GM18505 (cell line): ENCODE data around the gene P2RY12.
A peak's percentile ranks its signal among the peaks of the same experiment; 100 is the strongest.

Experiments used
- ATAC-seq: cut with Tn5 transposase; IDR thresholded peaks from one replicate; pipeline ENCODE4 v1.9.1; 2021; ENCODE audit not compliant: unreplicated experiment
- POLR2A ChIP-seq: IDR thresholded peaks from 4 replicates; pipeline ENCODE4 v1.6.1; 2011; ENCODE audit warnings: borderline replicate concordance; ENCODE audit not compliant: insufficient read depth, insufficient read length; ENCODE audit errors: extremely low read depth

P2RY12 gene

GRCh38 chr3:151383956-151384355 is 597 bp downstream of the P2RY12 start:
- ATAC-seq = no peak
- TF ChIP-seq POLR2A = no peak

DNA sequence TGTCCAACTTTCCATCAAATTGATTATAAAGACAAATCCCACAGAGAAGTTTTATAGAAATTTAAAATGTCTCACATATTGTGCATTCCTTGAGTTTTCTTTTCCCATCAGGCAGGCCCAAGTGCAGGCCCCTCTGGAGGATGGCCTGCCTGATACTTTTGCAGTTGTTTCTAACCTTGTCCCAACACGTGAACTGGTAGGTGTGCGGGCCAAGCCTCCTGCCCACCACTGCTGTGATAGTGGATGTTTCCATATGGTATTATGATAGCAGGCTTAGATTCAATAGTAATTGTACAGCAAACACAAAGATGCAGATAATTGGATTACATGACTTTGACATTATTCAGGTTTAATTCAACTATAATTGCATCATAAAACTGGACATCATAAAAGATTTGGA is 1.4 kb downstream of the P2RY12 start:
- no peak for ATAC-seq
- TF ChIP-seq POLR2A = no peak

DNA sequence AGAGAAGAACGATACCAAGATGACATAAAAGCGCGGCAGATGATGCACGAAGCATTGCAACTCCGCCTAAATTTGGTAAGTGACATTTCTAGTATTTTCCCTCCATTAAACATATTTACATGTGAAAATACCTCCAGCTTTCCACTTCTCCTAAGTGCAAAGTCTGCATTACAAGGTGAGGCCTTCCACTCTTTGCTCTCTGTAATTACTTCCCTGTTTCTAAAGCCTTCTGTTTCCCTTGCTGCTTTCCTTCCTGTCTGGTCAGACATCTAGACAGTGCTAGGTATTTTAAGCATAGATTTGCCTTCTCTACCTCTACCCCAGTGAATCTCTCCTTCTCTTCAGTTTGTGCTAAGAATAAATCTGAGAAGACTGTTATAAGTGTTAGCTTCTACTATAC is 1.9 kb downstream of the P2RY12 start:
- no peak for TF ChIP-seq POLR2A
- peak; percentile 47 for ATAC-seq

DNA sequence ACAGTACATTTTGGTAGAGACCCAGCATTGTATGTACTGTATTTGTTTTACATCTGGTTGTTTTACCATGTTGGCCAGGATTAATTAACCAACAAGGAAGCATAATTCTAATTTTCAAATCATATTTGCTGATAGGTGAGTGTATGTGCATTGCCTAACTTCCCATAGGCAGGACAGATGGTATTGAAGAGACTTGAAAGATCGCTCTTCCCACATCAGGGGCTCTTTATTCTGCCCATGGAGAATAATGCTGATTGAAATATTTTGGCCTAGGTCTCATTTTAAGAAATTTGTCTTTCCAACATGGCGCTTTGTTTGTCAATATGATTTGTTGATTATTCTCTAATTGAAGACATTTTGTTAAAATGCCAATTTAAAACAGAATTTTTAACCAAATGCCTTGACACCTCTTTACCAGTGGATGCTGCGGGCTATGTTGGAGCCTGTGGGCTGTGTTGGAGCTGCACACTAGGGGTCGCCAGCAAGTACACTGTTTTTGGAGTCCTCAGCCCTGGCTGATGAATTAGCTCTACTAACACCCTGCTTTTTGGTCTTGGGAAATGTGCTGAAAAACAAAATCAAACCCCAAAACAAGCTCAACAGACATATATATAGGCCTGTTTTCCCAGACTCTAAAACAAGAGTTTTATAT is 5.3 kb downstream of the P2RY12 start:
- ATAC-seq = no peak

GRCh38 chr3:151377768-151378385 is 6.7 kb downstream of the P2RY12 start:
- TF ChIP-seq POLR2A = no peak
- no peak for ATAC-seq

More for the DNA sequence above, 5.3 kb downstream of the P2RY12 start:
- no peak for TF ChIP-seq POLR2A

DNA sequence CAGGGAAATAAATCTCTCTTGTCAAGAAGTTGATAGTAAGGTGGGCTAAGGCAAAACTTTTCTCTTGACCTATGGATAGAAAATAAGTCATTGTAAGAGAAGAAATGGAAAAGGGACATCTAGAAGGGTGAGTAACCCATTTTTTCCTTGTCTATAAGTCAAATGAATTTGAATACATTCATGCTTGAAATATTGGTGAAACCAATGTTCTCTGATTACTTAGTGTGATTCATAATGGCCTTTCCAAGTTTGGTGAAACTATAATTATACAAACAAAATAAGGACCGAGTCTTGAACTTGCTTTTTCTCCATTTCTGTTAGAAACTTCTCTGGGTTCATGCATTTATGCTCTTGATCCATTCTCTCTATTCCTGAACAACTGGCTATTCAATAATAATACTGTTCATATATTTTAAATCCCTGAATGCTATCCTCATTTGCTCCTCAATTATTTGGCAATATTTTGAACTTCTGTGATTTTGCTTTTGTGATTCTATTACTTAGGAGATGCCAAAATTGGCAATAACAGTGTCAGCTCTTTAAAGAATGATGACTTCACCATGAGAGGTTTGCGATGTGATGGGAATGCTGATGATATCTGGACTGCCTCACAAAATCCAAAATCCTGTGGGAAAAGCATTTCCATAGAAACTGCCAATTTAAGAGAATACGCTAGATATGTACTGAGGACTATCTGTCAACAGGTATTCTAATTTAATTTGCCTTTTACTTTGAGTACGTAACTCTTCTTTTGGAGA is 12.3 kb downstream of the P2RY12 start:
- no peak for TF ChIP-seq POLR2A
- no peak for ATAC-seq

- no peak for ATAC-seq
- no peak for TF ChIP-seq POLR2A
Observed at GRCh38 chr3:151371526-151371925, 13.0 kb downstream of the P2RY12 start.

DNA sequence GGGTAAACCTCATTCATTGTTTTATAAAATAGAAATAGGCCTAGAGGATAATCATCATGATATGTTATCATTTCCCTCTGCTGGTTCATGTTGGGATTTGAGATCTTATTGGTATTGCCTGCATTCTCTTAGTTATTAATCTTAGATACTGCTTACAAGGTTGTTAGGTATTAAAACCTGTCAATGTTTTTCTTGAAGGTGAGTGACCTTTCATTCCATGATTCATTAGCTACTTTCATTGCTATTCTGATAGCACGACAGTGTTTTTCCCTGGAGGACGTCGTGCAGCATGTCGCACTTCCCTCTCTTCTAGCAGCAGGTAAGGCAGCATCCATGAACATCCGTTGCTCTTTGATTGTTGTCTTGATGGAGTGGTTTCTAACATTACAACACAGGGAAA is 17.1 kb downstream of the P2RY12 start:
- no peak for ATAC-seq
- TF ChIP-seq POLR2A = no peak

DNA sequence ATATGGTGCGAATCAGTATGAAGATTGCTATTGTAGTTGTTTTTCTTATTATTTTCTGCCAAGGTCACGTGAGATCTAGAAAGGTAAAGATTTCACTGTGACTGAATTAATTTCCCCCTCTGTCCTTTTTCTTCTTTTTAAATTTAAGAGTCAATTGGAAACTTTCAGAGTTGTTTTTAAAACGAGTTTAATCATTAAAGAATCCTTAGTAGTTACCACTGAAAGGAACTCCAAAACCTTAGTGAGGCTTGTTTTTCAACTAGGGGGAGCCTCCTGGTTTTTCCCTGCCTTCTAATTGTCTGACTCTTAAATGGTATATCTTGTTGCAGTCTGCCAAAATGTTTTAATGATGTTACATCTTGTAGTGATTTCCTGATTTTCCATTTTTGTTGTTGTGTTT is 17.6 kb downstream of the P2RY12 start:
- no peak for ATAC-seq
- TF ChIP-seq POLR2A = no peak

DNA sequence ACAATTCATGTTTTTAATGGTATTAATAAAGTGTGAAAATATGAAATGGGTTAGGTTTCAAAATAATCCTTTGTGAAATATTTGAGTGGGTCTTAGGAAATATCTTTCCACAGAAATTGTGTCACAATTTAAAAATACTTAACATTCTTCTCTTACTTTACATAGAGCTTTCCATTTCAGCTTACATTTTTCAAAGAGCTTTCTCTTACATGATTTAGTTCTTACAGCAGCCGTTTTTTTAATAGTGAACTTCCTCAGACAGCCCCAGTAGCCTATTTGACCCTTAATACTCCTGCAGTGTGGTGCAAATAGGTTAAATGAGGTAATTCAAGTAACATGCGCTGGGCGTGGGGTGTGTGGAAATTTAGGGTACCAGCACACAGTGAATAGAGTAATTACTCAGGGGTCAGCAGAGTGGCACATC is 21.8 kb downstream of the P2RY12 start:
- TF ChIP-seq POLR2A = no peak
- ATAC-seq = no peak

- no peak for ATAC-seq
Observed at GRCh38 chr3:151357463-151357850, 27.1 kb downstream of the P2RY12 start.

DNA sequence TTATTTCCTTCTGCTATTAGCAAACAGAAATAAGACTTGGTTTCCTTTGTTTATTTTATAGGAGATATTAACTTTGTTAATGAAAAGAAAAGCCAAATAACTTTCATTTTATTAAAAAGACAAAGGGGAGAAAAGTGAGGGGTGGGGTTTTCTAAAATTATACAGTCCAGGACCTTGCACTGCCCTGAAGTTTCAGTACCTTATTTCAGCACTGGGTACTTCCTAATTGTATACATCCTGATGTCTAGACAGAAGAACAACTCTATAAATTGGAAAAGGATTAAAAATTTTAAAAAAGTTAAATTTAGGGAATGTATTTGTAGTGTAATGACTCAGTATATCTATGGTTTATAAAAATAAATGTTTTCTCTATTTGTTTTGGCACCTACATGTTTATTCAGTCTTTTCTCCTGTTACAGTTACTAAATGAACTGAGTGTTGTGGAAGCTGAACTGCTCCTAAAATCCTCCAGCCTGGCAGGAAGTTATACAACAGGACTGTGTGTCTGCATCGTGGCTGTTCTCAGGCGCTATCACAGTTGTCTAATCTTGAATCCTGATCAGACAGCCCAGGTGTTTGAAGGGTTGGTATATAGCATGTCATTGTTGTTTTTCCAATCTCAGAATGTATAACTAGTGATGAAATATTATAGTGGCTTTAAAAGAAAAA is 27.6 kb downstream of the P2RY12 start:
- no peak for TF ChIP-seq POLR2A
- no peak for ATAC-seq

More at GRCh38 chr3:151357463-151357850, 27.1 kb downstream of the P2RY12 start:
- no peak for TF ChIP-seq POLR2A

DNA sequence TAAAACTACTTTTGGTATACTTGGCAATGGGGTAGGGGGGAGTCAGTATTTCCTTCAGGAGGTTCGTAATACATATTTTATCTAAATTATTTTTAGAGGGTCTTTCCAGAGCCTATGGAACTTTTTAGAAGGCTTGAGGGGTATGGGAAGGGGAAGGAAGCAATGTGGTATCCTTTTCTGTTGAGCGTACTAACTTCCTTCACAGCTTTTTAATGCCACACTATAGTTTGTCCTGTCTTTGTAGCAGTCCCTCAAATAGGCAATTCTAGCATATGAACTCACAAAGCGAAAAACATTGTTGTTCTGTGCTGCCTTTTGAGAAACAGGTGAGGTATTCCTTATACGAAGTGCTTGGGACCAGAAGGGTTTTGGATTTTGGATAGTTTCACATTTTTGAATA is 32.9 kb downstream of the P2RY12 start:
- no peak for TF ChIP-seq POLR2A
- peak; percentile 28 for ATAC-seq
